Measurements from ENCODE around the gene USP9X. TPM values are rescaled to one million over a fixed set of nuclear protein-coding genes. Genes with fewer than 3 reads are reported as not detected.
"Not testable (repeated sequence)": the region's sequence is repeated elsewhere in the genome, so short reads cannot be mapped to it uniquely, and the experiment has no call there.

Gene USP9X
- total RNA-seq, 4 donors from 2014 or later, result 54.9 to 154 (median 98.0) TPM

DNA sequence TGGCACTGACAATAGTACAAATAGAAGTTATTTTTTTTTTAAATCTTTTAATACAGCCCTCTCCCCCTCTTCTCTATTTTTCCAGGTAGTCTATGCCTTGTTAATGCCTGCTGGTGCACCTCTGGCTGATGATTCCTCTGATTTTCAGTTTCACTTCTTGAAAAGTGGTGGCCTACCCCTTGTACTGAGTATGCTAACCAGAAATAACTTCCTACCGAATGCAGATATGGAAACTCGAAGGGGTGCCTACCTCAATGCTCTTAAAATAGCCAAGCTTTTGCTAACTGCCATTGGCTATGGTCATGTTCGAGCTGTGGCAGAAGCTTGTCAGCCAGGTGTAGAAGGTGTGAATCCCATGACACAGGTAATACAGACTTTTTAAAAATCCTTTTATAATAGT, 99.1 kb downstream of the USP9X start:
- intact Hi-C loops (cut with DNase I; ENCODE audit: low total_unique reads), result no loop called here
- TF ChIP-seq POLR2AphosphoS5 (IDR thresholded peaks at IDR 0.05), result no peak
- TF ChIP-seq POLR2A (IDR thresholded peaks at IDR 0.05), result no peak
- TF ChIP-seq, protein P1, sequence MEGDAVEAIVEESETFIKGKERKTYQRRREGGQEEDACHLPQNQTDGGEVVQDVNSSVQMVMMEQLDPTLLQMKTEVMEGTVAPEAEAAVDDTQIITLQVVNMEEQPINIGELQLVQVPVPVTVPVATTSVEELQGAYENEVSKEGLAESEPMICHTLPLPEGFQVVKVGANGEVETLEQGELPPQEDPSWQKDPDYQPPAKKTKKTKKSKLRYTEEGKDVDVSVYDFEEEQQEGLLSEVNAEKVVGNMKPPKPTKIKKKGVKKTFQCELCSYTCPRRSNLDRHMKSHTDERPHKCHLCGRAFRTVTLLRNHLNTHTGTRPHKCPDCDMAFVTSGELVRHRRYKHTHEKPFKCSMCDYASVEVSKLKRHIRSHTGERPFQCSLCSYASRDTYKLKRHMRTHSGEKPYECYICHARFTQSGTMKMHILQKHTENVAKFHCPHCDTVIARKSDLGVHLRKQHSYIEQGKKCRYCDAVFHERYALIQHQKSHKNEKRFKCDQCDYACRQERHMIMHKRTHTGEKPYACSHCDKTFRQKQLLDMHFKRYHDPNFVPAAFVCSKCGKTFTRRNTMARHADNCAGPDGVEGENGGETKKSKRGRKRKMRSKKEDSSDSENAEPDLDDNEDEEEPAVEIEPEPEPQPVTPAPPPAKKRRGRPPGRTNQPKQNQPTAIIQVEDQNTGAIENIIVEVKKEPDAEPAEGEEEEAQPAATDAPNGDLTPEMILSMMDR (IDR thresholded peaks at IDR 0.05), result no peak
- TF ChIP-seq EP300 (IDR thresholded peaks at IDR 0.05; ENCODE audit: low read depth), result no peak
- no peaks in the 10 kb centered on the region for H3K27me3 ChIP-seq
- in situ Hi-C loops (cut with MboI; ENCODE audit: low pct_ligation_motif_present in 1 of 4, low pct_unique_long_range_greater_than_20kb in 1 of 4, low sequenced_read_pairs in 3 of 4), result no loop called here
- H3K4me1 ChIP-seq, result peaks cover 0 to 10% (median 5%) of the 10 kb centered on the region in 4 donors
- no peak overlapping the region for H3K27ac ChIP-seq
- H3K36me3 ChIP-seq, result no peaks in the 10 kb centered on the region
- no peak overlapping the region for H3K4me3 ChIP-seq
- no peak for DNase-seq
- H3K9me3 ChIP-seq, result no peaks in the 10 kb centered on the region
- 79 to 100% methylated on average over 1 to 3 of the region's 3 CpGs for WGBS, 2 donors (ENCODE audit: low coverage in 1 of 2)

DNA sequence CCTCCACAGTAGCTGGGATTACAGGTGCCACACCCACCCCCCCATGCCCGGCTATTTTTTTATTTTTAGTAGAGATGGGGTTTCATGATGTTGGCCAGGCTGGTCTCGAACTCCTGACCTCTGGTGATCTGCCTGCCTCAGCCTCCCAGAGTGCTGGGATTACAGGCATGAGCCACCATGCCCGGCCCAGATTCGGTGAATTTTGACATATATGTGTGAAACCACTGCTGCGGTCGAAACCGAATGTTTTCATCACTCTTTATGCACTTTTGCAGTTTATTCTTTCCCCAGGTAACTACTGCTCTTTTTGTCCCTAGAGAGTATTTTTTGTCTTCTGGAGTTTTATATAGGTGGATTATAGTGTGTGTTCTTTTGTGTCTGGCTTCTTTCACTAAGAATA, 101.7 kb downstream of the USP9X start:
- in situ Hi-C loops (cut with MboI; ENCODE audit: low pct_ligation_motif_present in 1 of 4, low pct_unique_long_range_greater_than_20kb in 1 of 4, low sequenced_read_pairs in 3 of 4); DNase-seq; intact Hi-C loops (cut with DNase I; ENCODE audit: low total_unique reads); H3K9me3 ChIP-seq; H3K4me1 ChIP-seq; H3K4me3 ChIP-seq; H3K27me3 ChIP-seq; H3K27ac ChIP-seq; H3K36me3 ChIP-seq: not testable (repeated sequence)
- 94% methylated on average over 7 of the region's 7 CpGs; no CpG with 5 or more reads in 1 of the 2 donors for WGBS, 2 donors (ENCODE audit: low coverage in 1 of 2)

DNA sequence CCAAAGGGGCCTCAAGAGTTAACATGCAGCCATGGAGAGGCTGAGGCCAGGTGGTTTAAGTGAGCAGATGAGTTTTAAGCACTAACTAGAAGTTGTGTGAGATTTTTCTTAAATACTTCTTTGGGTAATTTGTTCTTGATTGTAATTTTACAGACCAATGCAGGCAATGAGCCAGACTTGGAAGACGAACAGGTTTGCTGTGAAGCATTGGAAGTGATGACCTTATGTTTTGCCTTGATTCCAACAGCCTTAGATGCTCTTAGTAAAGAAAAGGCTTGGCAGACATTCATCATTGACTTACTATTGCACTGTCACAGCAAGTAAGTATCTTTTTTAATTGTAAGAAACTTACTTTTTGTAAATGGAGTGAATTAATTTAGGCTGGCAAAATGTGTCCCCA, 103.9 kb downstream of the USP9X start:
- Histone ChIP-seq H3K36me3 (no peaks in the 10 kb centered on the region), H3K27ac (no peak overlapping the region), H3K27me3 (no peaks in the 10 kb centered on the region), H3K4me1 (no peaks in the 10 kb centered on the region), H3K9me3 (no peaks in the 10 kb centered on the region), H3K4me3 (no peak overlapping the region)
- WGBS, 2 donors (ENCODE audit: low coverage in 1 of 2), result 71 to 75% methylated on average over 1 of the region's 1 CpG
- TF ChIP-seq POLR2A (IDR thresholded peaks at IDR 0.05) (no peak), EP300 (IDR thresholded peaks at IDR 0.05; ENCODE audit: low read depth) (no peak), POLR2AphosphoS5 (IDR thresholded peaks at IDR 0.05) (no peak)
- TF ChIP-seq, protein P1 (IDR thresholded peaks at IDR 0.05), result no peak
- intact Hi-C loops (cut with DNase I; ENCODE audit: low total_unique reads), result no loop called here
- in situ Hi-C loops (cut with MboI; ENCODE audit: low pct_ligation_motif_present in 1 of 4, low pct_unique_long_range_greater_than_20kb in 1 of 4, low sequenced_read_pairs in 3 of 4), result no loop called here
- no peak for DNase-seq

DNA sequence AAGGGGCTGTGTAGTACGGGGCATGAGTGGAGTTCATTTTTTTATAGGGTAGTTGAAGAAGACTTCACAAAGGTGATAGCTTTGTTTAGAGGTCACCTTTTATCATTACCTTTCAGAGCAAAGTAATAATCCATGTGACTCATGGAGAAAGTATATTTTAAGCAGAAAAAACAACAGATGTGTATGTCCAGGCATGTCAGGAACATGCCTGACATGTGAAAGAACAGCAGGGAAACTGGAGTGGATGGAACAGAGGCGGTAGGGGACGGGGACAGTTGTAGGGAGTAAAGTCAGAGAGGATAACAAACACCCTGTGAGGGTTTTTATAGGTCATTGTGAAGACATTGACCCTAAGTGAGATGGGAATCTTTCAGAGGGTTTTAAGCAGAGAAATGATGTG, 107.6 kb downstream of the USP9X start:
- no peaks in the 10 kb centered on the region for H3K36me3 ChIP-seq
- H3K9me3 ChIP-seq, result no peaks in the 10 kb centered on the region
- no peaks in the 10 kb centered on the region for H3K4me1 ChIP-seq
- no peak overlapping the region for H3K27ac ChIP-seq
- WGBS, 2 donors (ENCODE audit: low coverage in 1 of 2), result 80 to 96% methylated on average over 1 to 3 of the region's 3 CpGs
- intact Hi-C loops (cut with DNase I; ENCODE audit: low total_unique reads) (no loop called here), in situ Hi-C loops (cut with MboI; ENCODE audit: low pct_ligation_motif_present in 1 of 4, low pct_unique_long_range_greater_than_20kb in 1 of 4, low sequenced_read_pairs in 3 of 4) (no loop called here)
- TF ChIP-seq POLR2AphosphoS5 (IDR thresholded peaks at IDR 0.05) (no peak), POLR2A (IDR thresholded peaks at IDR 0.05) (no peak), EP300 (IDR thresholded peaks at IDR 0.05; ENCODE audit: low read depth) (no peak)
- TF ChIP-seq, protein P1 (IDR thresholded peaks at IDR 0.05), result no peak
- no peak for DNase-seq
- no peak overlapping the region for H3K4me3 ChIP-seq
- no peaks in the 10 kb centered on the region for H3K27me3 ChIP-seq

DNA sequence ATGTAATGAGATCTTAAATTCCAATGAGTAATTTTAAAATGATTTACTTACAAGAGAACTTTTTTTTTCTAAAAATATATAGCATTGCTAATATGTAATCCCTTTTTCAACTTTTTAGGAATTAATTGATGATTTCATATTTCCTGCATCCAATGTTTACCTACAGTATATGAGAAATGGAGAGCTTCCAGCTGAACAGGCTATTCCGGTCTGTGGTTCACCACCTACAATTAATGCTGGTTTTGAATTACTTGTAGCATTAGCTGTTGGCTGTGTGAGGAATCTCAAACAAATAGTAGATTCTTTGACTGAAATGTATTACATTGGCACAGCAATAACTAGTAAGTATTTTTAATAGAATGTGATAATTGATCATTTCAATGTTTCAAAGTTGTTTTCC, 113.2 kb downstream of the USP9X start:
- no peak overlapping the region for H3K4me3 ChIP-seq
- DNase-seq, result no peak
- no peaks in the 10 kb centered on the region for H3K9me3 ChIP-seq
- WGBS, 2 donors (ENCODE audit: low coverage in 1 of 2), result 88 to 98% methylated on average over 1 of the region's 1 CpG
- H3K36me3 ChIP-seq, result peaks cover 0 to 6% (median 0%) of the 10 kb centered on the region in 4 donors
- H3K27ac ChIP-seq, result no peak overlapping the region
- no peaks in the 10 kb centered on the region for H3K27me3 ChIP-seq
- in situ Hi-C loops (cut with MboI; ENCODE audit: low pct_ligation_motif_present in 1 of 4, low pct_unique_long_range_greater_than_20kb in 1 of 4, low sequenced_read_pairs in 3 of 4) (no loop called here), intact Hi-C loops (cut with DNase I; ENCODE audit: low total_unique reads) (no loop called here)
- no peaks in the 10 kb centered on the region for H3K4me1 ChIP-seq
- TF ChIP-seq POLR2A (IDR thresholded peaks at IDR 0.05), result no peak
- TF ChIP-seq POLR2AphosphoS5 (IDR thresholded peaks at IDR 0.05), result no peak
- TF ChIP-seq, protein P1 (IDR thresholded peaks at IDR 0.05), result no peak
- no peak for TF ChIP-seq EP300 (IDR thresholded peaks at IDR 0.05; ENCODE audit: low read depth)

Data from transverse colon (tissue), 4 donors.